Neural progenitor cell (in vitro differentiated cells): ENCODE results near the gene NFE2L3. TPM values are rescaled to one million over a fixed set of nuclear protein-coding genes. Genes with fewer than 3 reads are reported as not detected.
"Not testable (repeated sequence)": the region's sequence is repeated elsewhere in the genome, so short reads cannot be mapped to it uniquely, and the experiment has no call there.

Experiments used
- DNase-seq: peaks from one replicate; pipeline ENCODE4 v3.0.0-alpha.2; 2016; ENCODE audit warnings: low spot score
- H2AFZ ChIP-seq: fragments of 200-600 bp; sonication (generic); replicated peaks from 2 replicates; pipeline ENCODE4 v1.6.1; 2016; ENCODE audit warnings: antibody characterized with exemption
- H3F3A ChIP-seq: fragments of 200-600 bp; sonication (generic); 2 replicates; pipeline ENCODE4 v1.6.1; 2016; ENCODE audit warnings: antibody characterized with exemption, low read depth
- H3K27ac ChIP-seq: fragments of 200-600 bp; sonication (generic); 2 replicates; pipeline ENCODE4 v1.5.1; 2016; ENCODE audit warnings: mild to moderate bottlenecking
- H3K27me3 ChIP-seq: fragments of 200-600 bp; sonication (generic); 2 replicates; pipeline ENCODE4 v1.6.1; 2016; ENCODE audit warnings: mild to moderate bottlenecking, moderate library complexity
- H3K36me3 ChIP-seq: fragments of 200-600 bp; sonication (generic); 2 replicates; pipeline ENCODE4 v1.5.1; 2016
- H3K4me1 ChIP-seq: fragments of 200-600 bp; sonication (generic); 2 replicates; pipeline ENCODE4 v1.6.1; 2016; ENCODE audit warnings: mixed run types
- H3K4me2 ChIP-seq: fragments of 200-600 bp; sonication (generic); 2 replicates; pipeline ENCODE4 v1.6.1; 2016
- H3K4me3 ChIP-seq: fragments of 200-600 bp; sonication (generic); 2 replicates; pipeline ENCODE4 v1.5.1; 2016
- H3K79me2 ChIP-seq: fragments of 200-600 bp; sonication (generic); 2 replicates; pipeline ENCODE4 v1.6.1; 2016; ENCODE audit warnings: low read depth
- H3K9ac ChIP-seq: fragments of 200-600 bp; sonication (generic); 2 replicates; pipeline ENCODE4 v1.6.1; 2016
- H3K9me3 ChIP-seq: fragments of 200-600 bp; sonication (generic); 2 replicates; pipeline ENCODE4 v1.5.1; 2016; ENCODE audit warnings: low read depth
- H4K20me1 ChIP-seq: fragments of 200-600 bp; sonication (generic); 2 replicates; pipeline ENCODE4 v1.6.1; 2016; ENCODE audit warnings: low read depth
- H3K27ac Mint-ChIP-seq: 3 replicates; pipeline ENCODE4 v1.8.0; 2021; ENCODE audit warnings: mixed read lengths
- H3K27me3 Mint-ChIP-seq: 2 replicates; pipeline ENCODE4 v1.8.0; 2022; ENCODE audit warnings: low read depth, mild to moderate bottlenecking, inconsistent platforms, moderate library complexity, mixed read lengths; ENCODE audit not compliant: insufficient read depth
- H3K36me3 Mint-ChIP-seq: 3 replicates; pipeline ENCODE4 v1.8.0; 2021; ENCODE audit warnings: mixed read lengths
- H3K4me1 Mint-ChIP-seq: 3 replicates; pipeline ENCODE4 v1.8.0; 2021; ENCODE audit warnings: mixed read lengths
- H3K4me3 Mint-ChIP-seq: 3 replicates; pipeline ENCODE4 v1.8.0; 2021; ENCODE audit warnings: mild to moderate bottlenecking, moderate library complexity, mixed read lengths
- H3K9me3 Mint-ChIP-seq: 3 replicates; pipeline ENCODE4 v1.8.0; 2020; ENCODE audit warnings: mixed read lengths
- EZH2 ChIP-seq: fragments of 200-600 bp; sonication (generic); IDR thresholded peaks from 2 replicates; pipeline ENCODE4 v1.6.1; 2017; ENCODE audit warnings: antibody characterized with exemption, mild to moderate bottlenecking, moderate library complexity
- EZH2phosphoT487 ChIP-seq: fragments of 200-600 bp; sonication (generic); IDR thresholded peaks from 2 replicates; pipeline ENCODE4 v1.6.1; 2017; ENCODE audit warnings: antibody characterized with exemption
- total RNA-seq: library from RNA; depleted of rRNA; stranded (reverse); fragments of >200 nt; gene quantifications from 2 replicates; pipeline ENCODE4 v1.2.3, GENCODE V29; 2015; ENCODE audit warnings: low replicate concordance
- TF ChIP-seq, protein P1 (sequence below): fragments of 200-600 bp; sonication (generic); IDR thresholded peaks from 2 replicates; pipeline ENCODE4 v1.5.1; 2017; ENCODE audit warnings: antibody characterized with exemption, mild to moderate bottlenecking

NFE2L3 gene
- total RNA-seq, 1 donor from 2014 or later: 6.2 TPM

DNA sequence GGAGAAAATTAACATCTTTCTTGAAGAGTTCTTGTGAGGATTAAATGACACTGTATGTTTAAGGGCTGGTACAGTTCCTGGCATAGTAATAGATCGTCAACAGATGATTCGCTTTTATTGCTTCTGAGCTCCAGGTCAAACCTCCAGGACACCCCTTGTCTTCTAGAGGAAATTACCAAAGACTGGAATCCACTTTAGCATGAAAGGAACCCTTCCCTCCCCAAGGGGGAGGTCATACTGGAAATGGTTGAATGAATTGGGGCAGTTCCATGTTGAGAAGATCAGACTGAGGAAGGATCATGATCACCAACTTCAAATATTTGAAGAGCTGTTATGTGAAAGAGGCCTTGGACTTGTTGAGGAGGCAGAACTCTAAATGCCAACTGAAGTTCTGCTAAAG is 8.9 kb downstream of the NFE2L3 start:
- no peak for TF ChIP-seq EZH2phosphoT487
- TF ChIP-seq EZH2: no peak
- TF ChIP-seq, protein P1, sequence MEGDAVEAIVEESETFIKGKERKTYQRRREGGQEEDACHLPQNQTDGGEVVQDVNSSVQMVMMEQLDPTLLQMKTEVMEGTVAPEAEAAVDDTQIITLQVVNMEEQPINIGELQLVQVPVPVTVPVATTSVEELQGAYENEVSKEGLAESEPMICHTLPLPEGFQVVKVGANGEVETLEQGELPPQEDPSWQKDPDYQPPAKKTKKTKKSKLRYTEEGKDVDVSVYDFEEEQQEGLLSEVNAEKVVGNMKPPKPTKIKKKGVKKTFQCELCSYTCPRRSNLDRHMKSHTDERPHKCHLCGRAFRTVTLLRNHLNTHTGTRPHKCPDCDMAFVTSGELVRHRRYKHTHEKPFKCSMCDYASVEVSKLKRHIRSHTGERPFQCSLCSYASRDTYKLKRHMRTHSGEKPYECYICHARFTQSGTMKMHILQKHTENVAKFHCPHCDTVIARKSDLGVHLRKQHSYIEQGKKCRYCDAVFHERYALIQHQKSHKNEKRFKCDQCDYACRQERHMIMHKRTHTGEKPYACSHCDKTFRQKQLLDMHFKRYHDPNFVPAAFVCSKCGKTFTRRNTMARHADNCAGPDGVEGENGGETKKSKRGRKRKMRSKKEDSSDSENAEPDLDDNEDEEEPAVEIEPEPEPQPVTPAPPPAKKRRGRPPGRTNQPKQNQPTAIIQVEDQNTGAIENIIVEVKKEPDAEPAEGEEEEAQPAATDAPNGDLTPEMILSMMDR: no peak
- peaks cover 15% of the 10 kb centered on the region for H3K4me1 Mint-ChIP-seq
- H3K36me3 ChIP-seq: no peaks in the 10 kb centered on the region

DNA sequence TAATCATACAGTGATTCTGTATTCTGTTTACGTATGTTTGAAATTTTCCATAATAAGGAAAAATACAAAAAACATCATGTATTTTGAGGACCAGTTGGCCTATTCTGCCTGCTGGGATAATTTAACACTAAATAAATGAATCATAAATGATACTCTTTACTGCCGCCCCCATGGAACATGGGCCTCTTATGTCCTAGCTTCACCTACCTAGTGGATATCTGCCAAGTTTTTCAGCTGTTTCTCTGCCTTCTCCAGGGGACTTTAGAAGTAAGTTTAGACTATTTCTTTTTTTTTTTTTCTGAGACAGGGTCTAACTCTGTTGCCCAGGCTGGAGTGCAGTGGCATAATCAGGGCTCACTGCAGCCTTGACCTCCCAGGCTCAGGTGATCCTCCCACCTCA is 10.4 kb downstream of the NFE2L3 start:
- H3K79me2 ChIP-seq: no peaks in the 10 kb centered on the region
- H3K9ac ChIP-seq: no peak overlapping the region
- H4K20me1 ChIP-seq: no peaks in the 10 kb centered on the region
- TF ChIP-seq EZH2phosphoT487 (no peak), EZH2 (no peak)
- TF ChIP-seq, protein P1: no peak
- no peaks in the 10 kb centered on the region for H3K9me3 ChIP-seq
- Mint-ChIP-seq H3K4me1 (peaks cover 14% of the 10 kb centered on the region), H3K27ac (no peak overlapping the region), H3K4me3 (no peak overlapping the region), H3K9me3 (no peaks in the 10 kb centered on the region), H3K36me3 (no peaks in the 10 kb centered on the region), H3K27me3 (no peaks in the 10 kb centered on the region)
- no peak for DNase-seq
- H3K4me1 ChIP-seq: no peaks in the 10 kb centered on the region
- H3K4me2 ChIP-seq: no peak overlapping the region
- no peak overlapping the region for H2AFZ ChIP-seq
- H3K27ac ChIP-seq: no peak overlapping the region
- no peaks in the 10 kb centered on the region for H3K36me3 ChIP-seq
- H3K4me3 ChIP-seq: no peak overlapping the region
- no peaks in the 10 kb centered on the region for H3K27me3 ChIP-seq
- no peaks in the 10 kb centered on the region for H3F3A ChIP-seq

More for the DNA sequence above, 8.9 kb downstream of the NFE2L3 start:
- Histone ChIP-seq H3K4me2 (no peak overlapping the region), H3K4me1 (no peaks in the 10 kb centered on the region), H3K9me3 (no peaks in the 10 kb centered on the region), H3K27me3 (peaks cover 10% of the 10 kb centered on the region), H3F3A (no peaks in the 10 kb centered on the region), H3K9ac (no peak overlapping the region), H2AFZ (no peak overlapping the region), H4K20me1 (no peaks in the 10 kb centered on the region), H3K79me2 (no peaks in the 10 kb centered on the region), H3K27ac (no peak overlapping the region), H3K4me3 (no peak overlapping the region)
- no peak for DNase-seq
- Mint-ChIP-seq H3K36me3 (no peaks in the 10 kb centered on the region), H3K27ac (no peak overlapping the region), H3K9me3 (no peaks in the 10 kb centered on the region), H3K27me3 (no peaks in the 10 kb centered on the region), H3K4me3 (no peak overlapping the region)

DNA sequence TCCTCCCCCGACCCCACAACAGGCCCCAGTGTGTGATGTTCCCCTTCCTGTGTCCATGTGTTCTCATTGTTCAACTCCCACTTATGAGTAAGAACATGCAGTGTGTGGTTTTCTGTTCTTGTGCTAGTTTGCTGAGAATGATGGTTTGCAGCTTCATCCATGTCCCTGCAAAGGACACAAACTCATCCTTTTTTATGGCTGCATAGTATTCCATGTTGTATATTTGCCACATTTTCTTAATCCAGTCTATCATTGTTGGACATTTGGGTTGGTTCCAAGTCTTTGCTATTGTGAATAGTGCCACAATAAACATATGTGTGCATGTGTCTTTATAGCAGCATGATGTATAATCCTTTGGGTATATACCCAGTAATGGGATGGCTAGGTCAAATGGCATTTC is 11.8 kb downstream of the NFE2L3 start:
- H3K4me1 ChIP-seq, H3K27ac ChIP-seq, H3K27me3 Mint-ChIP-seq, H3K9me3 ChIP-seq, H3K4me3 Mint-ChIP-seq, H3K27me3 ChIP-seq, H4K20me1 ChIP-seq, H3K4me2 ChIP-seq, H3K4me3 ChIP-seq, H3F3A ChIP-seq, H3K79me2 ChIP-seq, H3K27ac Mint-ChIP-seq, H3K36me3 ChIP-seq, H3K9ac ChIP-seq, H3K36me3 Mint-ChIP-seq, H2AFZ ChIP-seq, H3K9me3 Mint-ChIP-seq, DNase-seq: not testable (repeated sequence)
- peaks cover 12% of the 10 kb centered on the region for H3K4me1 Mint-ChIP-seq

DNA sequence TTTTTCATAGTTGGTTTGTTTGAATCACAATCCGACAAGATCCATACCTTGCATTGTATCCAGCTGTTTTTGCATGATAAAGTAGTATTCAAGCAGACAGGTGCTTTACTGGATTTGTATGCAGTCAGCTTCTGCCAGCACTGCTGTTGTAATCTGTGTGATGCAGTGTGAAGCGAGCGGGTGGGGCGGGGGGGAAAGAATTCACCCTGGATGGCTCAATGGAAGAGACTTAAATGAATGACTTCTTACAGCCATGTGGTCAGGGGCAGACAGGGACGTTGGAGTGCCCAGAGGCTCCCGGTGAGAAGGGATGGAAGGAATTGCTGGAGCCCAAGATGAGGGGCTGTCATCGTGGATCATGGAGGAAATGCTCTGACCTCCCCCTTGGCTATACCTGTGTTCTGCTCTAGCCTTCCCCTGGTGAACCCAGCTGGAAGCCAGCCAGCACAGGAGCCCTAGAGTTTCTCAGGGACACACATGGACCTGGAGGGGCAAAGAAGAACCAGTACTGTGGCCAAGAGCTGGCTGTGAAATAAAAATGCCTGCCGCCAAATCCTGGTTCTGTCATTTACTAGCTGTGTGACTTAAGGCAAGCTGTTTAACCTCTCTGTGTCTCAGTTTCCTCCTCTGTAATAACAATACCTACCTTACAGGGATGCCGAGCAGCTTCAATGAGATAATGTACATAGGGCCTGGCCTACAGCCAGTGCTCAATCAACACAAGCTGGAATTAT is 14.1 kb downstream of the NFE2L3 start:
- Mint-ChIP-seq H3K4me1 (peaks cover 4% of the 10 kb centered on the region), H3K27ac (no peak overlapping the region), H3K36me3 (no peaks in the 10 kb centered on the region), H3K27me3 (peaks cover 2% of the 10 kb centered on the region), H3K4me3 (no peak overlapping the region), H3K9me3 (no peaks in the 10 kb centered on the region)
- Histone ChIP-seq H3K4me2 (no peak overlapping the region), H3F3A (no peaks in the 10 kb centered on the region), H3K4me3 (no peak overlapping the region), H3K9ac (no peak overlapping the region), H2AFZ (no peak overlapping the region), H3K27ac (no peak overlapping the region), H3K9me3 (no peaks in the 10 kb centered on the region), H3K27me3 (no peaks in the 10 kb centered on the region), H4K20me1 (no peaks in the 10 kb centered on the region), H3K4me1 (no peaks in the 10 kb centered on the region), H3K36me3 (no peaks in the 10 kb centered on the region), H3K79me2 (no peaks in the 10 kb centered on the region)
- TF ChIP-seq EZH2: no peak
- no peak for TF ChIP-seq EZH2phosphoT487
- TF ChIP-seq, protein P1: no peak
- DNase-seq: no peak
